Measurements from ENCODE around the gene ZNF785.

DNA sequence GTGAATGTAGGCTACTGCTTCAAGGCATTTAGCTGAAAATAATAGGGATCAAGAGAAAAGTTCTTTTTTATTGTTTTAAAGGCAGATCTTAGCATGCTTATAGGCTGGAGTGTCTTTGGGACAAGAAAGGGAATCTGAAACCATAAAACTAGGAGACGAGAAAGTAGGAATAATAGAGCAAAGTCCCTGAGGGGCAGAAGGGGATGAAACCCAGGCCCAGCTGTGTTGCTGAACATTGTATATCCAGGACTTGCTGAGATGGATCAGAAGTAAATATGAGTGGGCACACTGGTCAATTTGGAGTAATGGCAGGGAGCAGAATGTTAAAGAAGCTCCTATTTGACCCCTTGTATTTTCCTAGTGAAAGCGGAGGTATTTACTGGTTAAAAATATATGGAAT lies 15.4 kb upstream of the ZNF785 start:
- no peak for TF ChIP-seq EZH2 (IDR thresholded peaks at IDR 0.05; ENCODE audit: borderline replicate concordance, low read depth, low read length, severe bottlenecking)
- TF ChIP-seq, protein P1, sequence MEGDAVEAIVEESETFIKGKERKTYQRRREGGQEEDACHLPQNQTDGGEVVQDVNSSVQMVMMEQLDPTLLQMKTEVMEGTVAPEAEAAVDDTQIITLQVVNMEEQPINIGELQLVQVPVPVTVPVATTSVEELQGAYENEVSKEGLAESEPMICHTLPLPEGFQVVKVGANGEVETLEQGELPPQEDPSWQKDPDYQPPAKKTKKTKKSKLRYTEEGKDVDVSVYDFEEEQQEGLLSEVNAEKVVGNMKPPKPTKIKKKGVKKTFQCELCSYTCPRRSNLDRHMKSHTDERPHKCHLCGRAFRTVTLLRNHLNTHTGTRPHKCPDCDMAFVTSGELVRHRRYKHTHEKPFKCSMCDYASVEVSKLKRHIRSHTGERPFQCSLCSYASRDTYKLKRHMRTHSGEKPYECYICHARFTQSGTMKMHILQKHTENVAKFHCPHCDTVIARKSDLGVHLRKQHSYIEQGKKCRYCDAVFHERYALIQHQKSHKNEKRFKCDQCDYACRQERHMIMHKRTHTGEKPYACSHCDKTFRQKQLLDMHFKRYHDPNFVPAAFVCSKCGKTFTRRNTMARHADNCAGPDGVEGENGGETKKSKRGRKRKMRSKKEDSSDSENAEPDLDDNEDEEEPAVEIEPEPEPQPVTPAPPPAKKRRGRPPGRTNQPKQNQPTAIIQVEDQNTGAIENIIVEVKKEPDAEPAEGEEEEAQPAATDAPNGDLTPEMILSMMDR (IDR thresholded peaks at IDR 0.05; ENCODE audit: borderline replicate concordance, extremely low read depth, low read length, poor library complexity, severe bottlenecking): no peak
